ENCODE data around the gene RFX2.
A peak's percentile ranks its signal among the peaks of the same experiment; 100 is the strongest.

Gene RFX2

DNA sequence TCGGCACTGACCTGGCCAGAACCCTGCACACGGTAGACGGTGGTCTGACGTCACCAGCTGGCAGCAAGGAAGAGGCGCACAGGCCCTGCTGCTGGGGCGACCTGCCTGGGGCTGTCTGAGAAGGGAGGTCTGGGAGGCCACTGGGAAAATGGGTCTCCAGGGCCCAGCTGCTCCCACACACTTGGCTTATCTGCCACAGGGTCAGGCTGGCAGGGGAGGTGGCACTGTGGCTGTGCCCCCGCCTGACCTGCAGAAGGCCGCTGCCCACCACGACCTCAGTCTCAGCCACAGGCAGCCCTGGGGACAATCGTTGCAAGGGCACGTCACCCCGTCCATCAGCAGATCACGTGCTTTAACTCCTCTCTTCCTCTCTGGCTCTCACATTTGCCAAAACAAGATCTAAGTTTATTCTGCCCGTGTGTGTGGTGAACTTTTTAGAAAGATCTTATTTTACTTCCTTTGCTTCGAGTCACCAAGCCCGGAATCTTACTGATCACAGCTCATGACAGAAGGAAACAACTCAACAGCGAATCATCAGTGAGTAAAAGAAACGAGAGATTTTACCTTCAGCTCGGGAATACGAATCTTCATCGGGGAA, 87.1 kb downstream of the RFX2 start:
- no peak for DNase-seq (ENCODE audit: insufficient read length, low spot score)
- FAIRE-seq: no peak
- TF ChIP-seq, protein P1, sequence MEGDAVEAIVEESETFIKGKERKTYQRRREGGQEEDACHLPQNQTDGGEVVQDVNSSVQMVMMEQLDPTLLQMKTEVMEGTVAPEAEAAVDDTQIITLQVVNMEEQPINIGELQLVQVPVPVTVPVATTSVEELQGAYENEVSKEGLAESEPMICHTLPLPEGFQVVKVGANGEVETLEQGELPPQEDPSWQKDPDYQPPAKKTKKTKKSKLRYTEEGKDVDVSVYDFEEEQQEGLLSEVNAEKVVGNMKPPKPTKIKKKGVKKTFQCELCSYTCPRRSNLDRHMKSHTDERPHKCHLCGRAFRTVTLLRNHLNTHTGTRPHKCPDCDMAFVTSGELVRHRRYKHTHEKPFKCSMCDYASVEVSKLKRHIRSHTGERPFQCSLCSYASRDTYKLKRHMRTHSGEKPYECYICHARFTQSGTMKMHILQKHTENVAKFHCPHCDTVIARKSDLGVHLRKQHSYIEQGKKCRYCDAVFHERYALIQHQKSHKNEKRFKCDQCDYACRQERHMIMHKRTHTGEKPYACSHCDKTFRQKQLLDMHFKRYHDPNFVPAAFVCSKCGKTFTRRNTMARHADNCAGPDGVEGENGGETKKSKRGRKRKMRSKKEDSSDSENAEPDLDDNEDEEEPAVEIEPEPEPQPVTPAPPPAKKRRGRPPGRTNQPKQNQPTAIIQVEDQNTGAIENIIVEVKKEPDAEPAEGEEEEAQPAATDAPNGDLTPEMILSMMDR (IDR thresholded peaks at IDR 0.05; ENCODE audit: insufficient read depth, missing control alignments): no peak

DNA sequence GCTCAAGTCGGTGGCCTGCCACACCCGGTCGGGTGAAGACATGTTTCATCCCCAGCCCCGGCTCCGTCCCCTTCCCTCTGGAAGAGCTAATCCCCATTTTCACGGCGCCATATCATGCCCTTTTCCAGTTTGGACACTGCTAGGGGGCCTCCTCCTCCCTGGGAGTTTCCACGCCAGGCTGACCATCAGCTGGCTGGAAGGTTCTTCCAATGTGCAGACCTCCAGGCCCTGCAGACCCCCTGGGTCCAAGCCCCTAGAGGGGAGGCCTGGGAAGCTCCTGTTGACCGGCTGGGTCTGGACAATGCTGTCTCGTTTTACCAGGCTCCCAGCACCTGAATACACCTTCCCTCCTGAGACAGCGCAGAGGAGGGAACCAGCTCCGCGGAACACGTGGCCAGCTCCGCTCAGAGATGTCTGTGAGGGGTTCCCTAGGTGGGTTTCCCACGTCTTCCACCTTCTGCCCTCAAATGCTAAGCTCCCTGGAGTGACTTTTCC, 87.7 kb downstream of the RFX2 start:
- DNase-seq (ENCODE audit: insufficient read length, low spot score) (no peak), FAIRE-seq (no peak)
- TF ChIP-seq, protein P1 (IDR thresholded peaks at IDR 0.05; ENCODE audit: insufficient read depth, missing control alignments): no peak

DNA sequence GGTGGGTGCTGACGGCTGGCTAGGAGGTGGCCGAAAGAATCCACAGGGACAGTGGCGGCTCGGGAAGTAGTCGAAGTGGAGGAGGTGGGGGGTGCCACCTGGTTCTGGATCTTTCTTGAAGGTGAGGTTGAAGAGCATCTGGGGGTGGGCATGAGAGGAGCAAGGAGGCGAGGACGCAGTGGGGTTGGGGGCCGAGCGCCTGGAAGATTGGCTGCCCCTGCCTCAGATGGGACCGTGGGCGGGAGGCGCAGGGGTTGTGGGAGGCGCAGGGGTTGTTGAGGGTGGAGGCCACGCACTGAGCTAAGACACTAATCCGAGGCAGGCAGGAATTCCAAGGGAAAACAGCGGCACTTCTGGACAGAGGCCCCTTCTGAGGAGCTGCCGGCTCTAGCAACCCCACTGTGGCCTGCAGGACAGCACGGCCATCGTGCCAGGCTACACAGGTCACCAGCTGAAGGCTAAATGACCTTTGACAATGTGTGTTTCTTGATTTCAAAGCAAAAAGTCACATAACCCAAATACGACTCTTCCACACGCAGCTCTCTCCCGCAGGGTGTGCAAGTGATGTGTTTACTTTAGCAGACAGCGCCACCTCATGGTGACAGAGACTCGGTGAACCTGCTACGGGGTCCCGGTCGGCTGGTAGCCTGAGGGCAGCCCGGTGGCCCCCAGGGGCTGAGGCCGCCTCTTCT, 88.3 kb downstream of the RFX2 start:
- TF ChIP-seq, protein P1 (IDR thresholded peaks at IDR 0.05; ENCODE audit: insufficient read depth, missing control alignments): peak; percentile 89
- peak; percentile 93 for DNase-seq (ENCODE audit: insufficient read length, low spot score)
- no peak for FAIRE-seq

DNA sequence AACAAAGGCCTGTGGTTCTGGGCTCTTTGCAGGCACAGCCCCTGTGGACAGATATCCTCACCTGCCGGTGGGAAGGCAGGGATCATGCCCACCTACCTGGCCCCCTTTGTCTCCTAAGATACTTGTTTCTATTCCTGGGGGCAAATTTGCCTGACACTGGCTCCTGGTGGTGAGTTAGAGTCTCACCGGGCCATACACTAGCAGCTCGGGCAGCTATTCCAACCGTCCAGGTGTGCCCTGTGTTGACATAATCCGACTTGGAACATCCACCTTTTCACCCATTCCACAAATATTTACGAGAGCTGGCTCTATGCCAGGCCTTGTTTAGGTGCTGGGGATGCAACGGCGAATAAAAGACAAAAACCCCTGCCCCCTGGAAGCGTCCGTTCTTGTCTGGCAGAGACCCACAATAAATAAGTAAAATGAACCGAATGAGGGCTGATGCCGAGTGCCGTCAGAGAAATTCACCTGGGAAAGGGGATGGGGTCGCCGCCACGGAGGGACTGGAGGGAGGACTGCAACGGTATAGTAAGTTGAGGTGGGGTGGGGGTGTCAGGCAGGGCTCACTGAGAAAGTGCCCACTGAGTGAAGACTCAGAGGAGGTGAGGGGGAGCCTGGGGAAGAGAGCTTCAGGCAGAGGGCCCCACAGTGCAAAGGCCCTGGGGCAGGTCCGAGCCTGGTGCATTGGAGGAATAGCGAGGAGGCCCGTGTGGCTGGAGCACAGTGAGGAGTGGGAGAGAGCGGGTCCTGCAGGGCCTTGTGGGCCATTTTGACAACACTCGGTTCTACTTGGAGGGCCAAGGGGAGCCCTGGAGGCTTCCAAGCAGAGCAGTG, 89.1 kb downstream of the RFX2 start:
- DNase-seq (ENCODE audit: insufficient read length, low spot score) (no peak), FAIRE-seq (no peak)

DNA sequence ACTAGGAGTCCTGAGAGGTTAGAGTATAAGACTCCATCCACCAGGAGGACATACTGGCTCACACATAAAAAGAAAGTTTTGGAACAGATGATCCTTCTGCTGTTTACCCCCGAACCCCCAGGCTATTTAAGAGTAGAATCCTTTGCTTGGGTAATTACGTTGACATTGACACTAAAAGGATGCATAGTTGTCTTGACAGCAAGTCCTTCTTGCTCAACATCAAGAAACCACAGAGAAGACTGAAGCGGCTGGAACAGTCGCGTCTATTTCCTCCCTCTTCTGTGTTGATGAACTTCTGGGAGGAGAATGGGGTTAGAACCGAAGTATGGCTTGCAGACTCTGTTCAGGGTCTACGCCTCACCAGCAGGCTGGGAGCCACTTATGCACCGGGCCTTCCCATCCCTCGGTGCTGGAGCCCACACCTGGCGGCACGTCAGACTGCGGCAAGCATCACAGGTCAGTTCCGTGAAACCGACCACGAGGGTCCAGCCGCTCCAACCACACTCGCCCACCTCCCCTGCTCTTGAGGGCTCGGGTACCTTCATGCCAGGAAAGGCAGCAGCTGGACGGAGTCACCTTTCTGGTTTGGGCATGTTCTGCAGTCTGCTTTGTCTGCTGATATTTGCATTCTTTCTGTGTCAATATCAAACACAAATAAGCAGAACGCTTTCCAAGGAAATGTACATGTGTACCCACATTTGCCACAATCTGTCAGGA, 90.0 kb downstream of the RFX2 start:
- FAIRE-seq (no peak), DNase-seq (ENCODE audit: insufficient read length, low spot score) (no peak)
- TF ChIP-seq, protein P1 (IDR thresholded peaks at IDR 0.05; ENCODE audit: insufficient read depth, missing control alignments): no peak

More for the DNA sequence above, 89.1 kb downstream of the RFX2 start:
- TF ChIP-seq, protein P1 (IDR thresholded peaks at IDR 0.05; ENCODE audit: insufficient read depth, missing control alignments): no peak

DNA sequence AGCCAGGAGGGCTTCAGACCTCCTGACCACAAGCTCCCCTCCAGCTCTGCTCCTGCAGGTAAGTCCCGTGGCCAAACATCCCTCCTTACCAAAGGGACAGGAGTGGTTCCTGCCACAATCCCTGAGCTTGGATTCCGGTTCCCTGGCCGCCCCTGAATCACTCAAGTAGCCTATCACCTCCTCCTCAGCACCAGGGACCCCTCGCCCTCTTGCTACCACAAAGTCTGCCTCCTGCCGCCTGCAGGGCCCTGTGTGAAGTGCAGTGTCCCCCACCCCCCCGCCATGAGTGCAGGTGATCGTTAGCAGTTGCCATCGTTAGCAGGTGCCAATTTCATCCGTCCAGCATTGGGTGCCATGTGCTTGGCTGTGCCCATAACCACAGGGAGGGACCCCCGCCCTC, 91.5 kb downstream of the RFX2 start:
- TF ChIP-seq, protein P1 (IDR thresholded peaks at IDR 0.05; ENCODE audit: insufficient read depth, missing control alignments): no peak
- FAIRE-seq (no peak), DNase-seq (ENCODE audit: insufficient read length, low spot score) (no peak)
